Skeletal muscle tissue (tissue), 4 donors: ENCODE data around the gene NOL4L. TPM values are rescaled to one million over a fixed set of nuclear protein-coding genes. Genes with fewer than 3 reads are reported as not detected.

Experiments
- H3K27ac ChIP-seq: one replicate; pipeline ENCODE4 v1.7.0; 2013; ENCODE audit warnings: mild to moderate bottlenecking, low read depth, low read length, inconsistent platforms
- H3K27me3 ChIP-seq, 3 donors: one replicate each; pipeline ENCODE4 v1.7.0; 2013; ENCODE audit warnings: low read length in 3 of 3; ENCODE audit not compliant: control insufficient read depth in 3 of 3, insufficient read depth in 3 of 3
- H3K36me3 ChIP-seq, 3 donors: one replicate each; pipeline ENCODE4 v1.7.0; 2013; ENCODE audit warnings: low read length in 3 of 3; ENCODE audit not compliant: control insufficient read depth in 3 of 3, insufficient read depth in 3 of 3
- H3K4me1 ChIP-seq, 3 donors: one replicate each; pipeline ENCODE4 v1.7.0; 2013; ENCODE audit warnings: low read length in 3 of 3, mild to moderate bottlenecking in 3 of 3; ENCODE audit not compliant: control insufficient read depth in 3 of 3, insufficient read depth in 3 of 3
- H3K4me3 ChIP-seq, 3 donors: one replicate each; pipeline ENCODE4 v1.7.0; 2013; ENCODE audit warnings: low read length in 3 of 3
- H3K9ac ChIP-seq, 3 donors: one replicate each; pipeline ENCODE4 v1.7.0; 2013; ENCODE audit warnings: low read length in 3 of 3, mild to moderate bottlenecking in 3 of 3, moderate library complexity in 2 of 3, low read depth in 1 of 3
- H3K9me3 ChIP-seq, 3 donors: one replicate each; pipeline ENCODE4 v1.7.0; 2013; ENCODE audit warnings: low read length in 3 of 3; ENCODE audit not compliant: control insufficient read depth in 3 of 3
- total RNA-seq: library from RNA; depleted of rRNA; stranded (reverse); fragments of >200 nt; gene quantifications from one replicate; pipeline ENCODE4 v1.2.3, GENCODE V29; 2014
- donor health status: Osteomylitis.

The NOL4L gene
- total RNA-seq, 1 donor from 2014 or later: 4.2 TPM

DNA sequence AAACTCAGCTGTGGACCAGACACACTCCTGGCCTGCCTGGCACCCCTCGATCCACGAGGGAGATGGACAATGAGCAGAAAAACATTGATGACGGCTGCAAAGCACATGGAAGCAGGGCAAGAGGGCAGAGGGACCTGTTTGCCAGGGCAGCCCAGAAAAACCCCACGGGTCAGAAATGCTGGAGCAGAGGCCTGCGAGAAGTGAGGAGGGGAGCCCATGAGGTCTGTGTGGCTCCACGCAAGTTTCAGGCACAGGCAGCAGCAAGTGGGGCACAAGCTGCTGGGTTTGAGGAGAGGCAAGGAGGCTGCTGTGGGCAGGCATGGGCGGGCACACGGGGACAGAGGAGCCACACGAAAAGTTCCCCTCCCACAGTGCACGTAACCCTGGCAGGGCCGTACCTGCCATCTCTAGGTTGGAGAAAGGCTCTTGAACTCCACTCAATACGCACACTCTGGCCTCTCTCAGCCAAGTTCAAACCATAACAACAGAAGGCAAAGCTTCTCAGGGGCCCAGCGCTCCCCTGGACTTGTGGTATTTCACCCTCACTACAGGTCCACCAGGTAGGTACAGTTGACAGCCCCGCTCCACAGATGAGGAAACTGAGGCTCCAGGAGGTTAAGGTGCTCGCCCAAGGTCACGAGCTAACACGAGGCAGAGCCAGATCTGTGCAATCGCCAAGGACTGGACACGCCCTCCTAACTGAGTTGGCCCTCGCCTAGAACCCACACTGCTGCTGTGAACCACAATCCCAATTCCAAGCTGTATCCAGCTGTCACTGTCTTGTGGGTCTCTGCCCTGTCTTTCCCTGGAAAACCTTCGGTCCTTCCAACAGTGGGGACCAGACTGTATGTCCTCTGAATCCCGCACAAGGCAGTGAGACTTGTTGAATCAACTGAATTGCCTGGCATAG, 108.2 kb downstream of the NOL4L start:
- Histone ChIP-seq H3K36me3 (no peaks in the 10 kb centered on the region), H3K9me3 (no peaks in the 10 kb centered on the region), H3K4me1 (peaks cover 44 to 62% (median 59%) of the 10 kb centered on the region in 3 donors), H3K27ac (peak overlapping the region; percentile 25), H3K9ac (peak overlapping the region in 2 of 3 donors; percentile 4 to 33), H3K27me3 (peaks cover 0 to 6% (median 5%) of the 10 kb centered on the region in 3 donors), H3K4me3 (no peak overlapping the region)

DNA sequence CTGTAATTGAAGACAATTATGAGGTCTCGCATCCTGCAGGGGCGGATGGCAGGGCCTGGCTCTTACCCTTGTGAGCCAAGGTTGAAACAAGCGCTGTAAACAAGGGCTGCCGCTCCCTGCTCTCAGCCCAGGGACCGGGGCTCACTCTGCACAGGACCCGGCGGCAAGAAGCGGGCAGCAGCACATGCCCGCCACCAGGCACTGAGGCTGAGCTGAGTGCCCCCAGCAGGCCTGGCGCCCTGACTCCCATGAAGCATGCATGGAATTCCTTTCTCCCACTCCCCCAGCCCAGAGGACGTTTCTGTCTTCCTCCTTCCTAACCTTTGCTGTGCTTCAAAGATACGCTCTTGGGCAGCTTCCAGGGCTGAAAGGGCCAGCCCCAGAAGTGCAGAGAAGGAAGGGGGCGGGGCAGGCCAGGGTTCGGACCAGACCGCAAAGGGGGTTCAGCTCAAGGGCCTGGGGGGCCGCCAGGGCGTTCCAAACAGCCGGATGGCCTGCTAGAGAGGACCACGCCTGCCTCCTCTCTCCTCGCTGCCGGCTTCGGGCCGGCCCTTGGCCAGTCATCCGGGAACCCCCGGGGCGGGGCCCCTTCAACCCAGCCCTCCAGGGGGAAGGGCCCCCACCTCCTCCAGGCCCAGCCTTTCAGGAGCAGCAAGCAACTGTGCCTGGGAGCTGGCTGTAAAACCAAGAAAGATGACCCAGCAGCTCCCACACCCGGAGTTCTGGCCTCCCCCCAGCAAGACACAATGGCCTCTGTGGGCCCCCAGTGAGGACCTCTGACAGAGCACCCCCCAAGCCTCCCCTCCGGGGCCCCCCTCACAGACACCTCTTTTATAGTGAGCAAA, 109.9 kb downstream of the NOL4L start:
- Histone ChIP-seq H3K4me1 (peaks cover 50 to 58% (median 58%) of the 10 kb centered on the region in 3 donors), H3K9me3 (no peaks in the 10 kb centered on the region), H3K36me3 (no peaks in the 10 kb centered on the region), H3K4me3 (peak overlapping the region; percentile 19 to 63 (median 51)), H3K27ac (peak overlapping the region; percentile 74), H3K9ac (peak overlapping the region; percentile 43 to 69 (median 50)), H3K27me3 (peaks cover 0 to 6% (median 5%) of the 10 kb centered on the region in 3 donors)

DNA sequence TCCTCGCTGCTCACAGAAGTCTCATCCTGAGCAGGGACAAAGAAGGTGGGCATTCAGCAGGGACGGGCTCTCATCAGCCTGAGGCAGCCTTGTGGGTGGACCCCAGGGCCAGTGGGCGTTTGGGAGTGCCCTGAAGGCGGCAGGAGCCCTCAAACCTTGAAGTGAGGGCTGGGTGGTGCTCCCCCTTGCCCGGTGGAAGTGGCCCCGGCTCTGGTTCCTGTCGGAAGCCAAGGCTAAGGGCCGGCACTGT, 110.5 kb downstream of the NOL4L start:
- Histone ChIP-seq H3K9me3 (no peaks in the 10 kb centered on the region), H3K4me1 (peaks cover 51 to 62% (median 60%) of the 10 kb centered on the region in 3 donors), H3K36me3 (no peaks in the 10 kb centered on the region), H3K9ac (peak overlapping the region in 1 of 3 donors; percentile 69), H3K4me3 (peak overlapping the region; percentile 19 to 63 (median 51)), H3K27ac (peak overlapping the region; percentile 74), H3K27me3 (peaks cover 0 to 6% (median 5%) of the 10 kb centered on the region in 3 donors)

DNA sequence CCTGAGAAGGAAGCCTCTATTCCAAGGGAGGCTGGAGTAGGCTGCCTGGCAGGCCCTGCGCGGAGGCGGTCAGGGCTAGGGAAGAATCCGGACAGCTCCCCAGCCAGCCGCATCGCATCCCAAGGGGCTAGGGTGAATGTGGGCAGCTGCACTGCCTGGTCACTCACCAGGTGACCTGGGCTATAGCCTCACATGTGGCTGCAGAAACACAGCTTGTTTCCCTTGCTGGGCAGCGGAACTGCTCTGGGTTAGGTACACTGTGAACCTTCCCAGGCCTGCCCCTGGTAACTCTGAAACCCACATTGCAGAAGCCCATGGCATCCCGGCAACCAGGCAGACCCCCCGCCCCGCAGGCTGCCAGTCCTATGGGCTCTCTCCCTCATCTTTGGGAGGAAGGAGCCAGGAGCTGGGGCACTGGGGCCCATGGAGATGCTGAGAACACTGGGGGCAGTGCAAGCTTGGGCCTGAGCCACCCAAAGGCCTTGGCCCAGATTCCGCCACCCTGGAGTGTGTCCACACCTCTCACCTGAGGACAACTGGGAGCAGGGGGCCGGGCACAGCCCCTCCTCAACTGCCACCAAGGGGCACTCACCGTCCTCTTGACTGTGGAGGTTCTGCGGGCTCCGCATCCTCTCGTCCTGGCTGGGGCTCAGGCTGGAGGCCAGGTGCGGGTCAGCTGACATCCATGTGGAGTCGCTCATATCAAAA, 111.0 kb downstream of the NOL4L start:
- peaks cover 52 to 63% (median 62%) of the 10 kb centered on the region in 3 donors for H3K4me1 ChIP-seq
- peaks cover 0 to 6% (median 5%) of the 10 kb centered on the region in 3 donors for H3K27me3 ChIP-seq
- no peaks in the 10 kb centered on the region for H3K36me3 ChIP-seq
- H3K27ac ChIP-seq: peak overlapping the region; percentile 74
- H3K4me3 ChIP-seq: peak overlapping the region; percentile 27 to 63 (median 51)
- no peaks in the 10 kb centered on the region for H3K9me3 ChIP-seq
- peak overlapping the region in 1 of 3 donors; percentile 69 for H3K9ac ChIP-seq

DNA sequence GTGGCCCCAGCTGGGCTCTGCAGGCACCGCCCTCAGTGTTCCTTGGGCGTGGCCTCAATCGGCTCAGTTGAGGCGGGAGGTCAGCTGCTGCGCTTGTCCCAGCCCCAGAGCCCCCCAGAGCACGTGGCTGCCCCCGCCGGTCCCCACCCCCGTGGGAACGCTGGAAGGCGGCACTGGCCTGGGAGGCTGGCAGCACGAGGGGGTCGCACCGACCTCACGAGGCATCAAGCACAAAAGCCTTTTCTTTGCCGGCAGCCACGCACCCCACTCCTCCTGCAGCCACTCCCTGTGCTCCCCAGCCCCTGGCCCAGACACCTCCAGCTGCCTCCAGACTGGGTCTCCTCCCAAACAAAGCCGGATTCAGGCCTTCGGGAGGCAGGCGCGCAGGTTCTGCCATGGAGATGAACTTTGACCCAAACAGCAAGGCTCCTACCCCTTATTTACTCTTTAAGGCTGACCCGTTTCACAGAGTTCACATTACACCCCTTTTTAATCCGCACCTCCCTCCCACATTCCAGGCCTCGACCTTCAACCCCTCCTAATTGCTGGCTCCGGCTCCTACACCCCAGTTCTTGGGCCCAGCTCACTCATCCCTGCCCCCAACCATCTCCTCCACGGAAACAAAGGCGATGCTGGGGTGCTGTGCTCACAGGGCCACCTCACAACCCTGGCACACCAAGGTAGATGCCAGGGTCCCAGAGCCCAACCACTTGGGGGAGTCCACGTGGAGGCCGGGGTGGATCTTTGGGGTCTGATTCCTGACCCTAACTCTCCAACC, 111.7 kb downstream of the NOL4L start:
- Histone ChIP-seq H3K36me3 (no peaks in the 10 kb centered on the region), H3K9ac (peak overlapping the region in 1 of 3 donors; percentile 25), H3K27ac (peak overlapping the region; percentile 3), H3K4me1 (peaks cover 52 to 67% (median 62%) of the 10 kb centered on the region in 3 donors), H3K4me3 (peak overlapping the region in 2 of 3 donors; percentile 23 to 41), H3K9me3 (no peaks in the 10 kb centered on the region), H3K27me3 (peaks cover 0 to 6% (median 5%) of the 10 kb centered on the region in 3 donors)

GRCh38 chr20:32472581-32473207, 112.4 kb downstream of the NOL4L start:
- Histone ChIP-seq H3K36me3 (no peaks in the 10 kb centered on the region), H3K9ac (peak overlapping the region in 1 of 3 donors; percentile 25), H3K27me3 (peaks cover 0 to 6% (median 5%) of the 10 kb centered on the region in 3 donors), H3K4me1 (peaks cover 58 to 67% (median 61%) of the 10 kb centered on the region in 3 donors), H3K4me3 (no peak overlapping the region), H3K9me3 (no peaks in the 10 kb centered on the region), H3K27ac (peak overlapping the region; percentile 3)

GRCh38 chr20:32470940-32471339, 114.2 kb downstream of the NOL4L start:
- no peaks in the 10 kb centered on the region for H3K36me3 ChIP-seq

GRCh38 chr20:32470025-32470861, 114.9 kb downstream of the NOL4L start:
- Histone ChIP-seq H3K9ac (no peak overlapping the region), H3K36me3 (no peaks in the 10 kb centered on the region), H3K9me3 (no peaks in the 10 kb centered on the region), H3K4me3 (no peak overlapping the region), H3K27me3 (peaks cover 0 to 6% (median 5%) of the 10 kb centered on the region in 3 donors), H3K4me1 (peaks cover 44 to 55% (median 52%) of the 10 kb centered on the region in 3 donors), H3K27ac (peak overlapping the region; percentile 65)

More at GRCh38 chr20:32470940-32471339, 114.2 kb downstream of the NOL4L start:
- no peak overlapping the region for H3K4me3 ChIP-seq
- peaks cover 44 to 56% (median 50%) of the 10 kb centered on the region in 3 donors for H3K4me1 ChIP-seq
- no peaks in the 10 kb centered on the region for H3K9me3 ChIP-seq
- H3K9ac ChIP-seq: no peak overlapping the region
- peak overlapping the region; percentile 40 for H3K27ac ChIP-seq
- H3K27me3 ChIP-seq: peaks cover 0 to 6% (median 5%) of the 10 kb centered on the region in 3 donors
